CD14-positive monocyte (primary cell): ENCODE measurements around the gene NCK1. TPM values are rescaled to one million over a fixed set of nuclear protein-coding genes. Genes with fewer than 3 reads are reported as not detected.
A peak's percentile ranks its signal among the peaks of the same experiment; 100 is the strongest.

Experiments used
- DNase-seq, 3 donors: peaks; one replicate each; pipeline ENCODE4 v3.0.0-alpha.2; 2011 to 2022
- H2AFZ ChIP-seq: 2 replicates; pipeline ENCODE4 v1.6.0; 2012; ENCODE audit warnings: mild to moderate bottlenecking, low read depth, low read length, inconsistent platforms; ENCODE audit not compliant: insufficient read depth, poor library complexity, severe bottlenecking
- H3K27ac ChIP-seq, 2 donors: 1 replicate in 1 of 2; 2 replicates in 1 of 2; pipeline ENCODE4 v1.5.1; 2012 to 2013; ENCODE audit warnings: low read length in 2 of 2, control low read depth in 1 of 2, inconsistent platforms in 1 of 2, low read depth in 1 of 2, mild to moderate bottlenecking in 1 of 2
- H3K27me3 ChIP-seq, 2 donors: one replicate each; pipeline versions ENCODE4 v1.6.0 to v1.6.1; 2011 to 2013; ENCODE audit warnings: low read length in 2 of 2; ENCODE audit not compliant: control insufficient read depth in 2 of 2, insufficient read depth in 2 of 2
- H3K36me3 ChIP-seq, 2 donors: replicated peaks in 1 of 2; 1 replicate in 1 of 2; 2 replicates in 1 of 2; pipeline versions ENCODE4 v1.5.1 to v1.6.1; 2012 to 2013; ENCODE audit warnings: low read length in 2 of 2, control low read depth in 1 of 2, inconsistent platforms in 1 of 2, mild to moderate bottlenecking in 1 of 2; ENCODE audit not compliant: insufficient read depth in 2 of 2, control insufficient read depth in 1 of 2
- H3K4me1 ChIP-seq, 2 donors: 1 replicate in 1 of 2; 2 replicates in 1 of 2; pipeline versions ENCODE4 v1.5.1 to v1.6.1; 2012 to 2013; ENCODE audit warnings: low read length in 2 of 2, control low read depth in 1 of 2, inconsistent platforms in 1 of 2, mild to moderate bottlenecking in 1 of 2, moderate library complexity in 1 of 2; ENCODE audit not compliant: insufficient read depth in 2 of 2, control insufficient read depth in 1 of 2
- H3K4me2 ChIP-seq: replicated peaks from 2 replicates; pipeline ENCODE3; 2012; ENCODE audit warnings: low read length, moderate library complexity, mild to moderate bottlenecking; ENCODE audit not compliant: poor library complexity, severe bottlenecking; ENCODE audit errors: extremely low read depth
- H3K4me3 ChIP-seq, 3 experiments: fragments of 200-600 bp in 1 of 3; sonication (generic) in 1 of 3; replicated peaks in 1 of 3; 1 replicate in 2 of 3; 2 replicates in 1 of 3; pipeline ENCODE4 v1.5.1; 2011 to 2013; ENCODE audit warnings: low read length in 3 of 3, mild to moderate bottlenecking in 3 of 3, control low read depth in 2 of 3, low read depth in 2 of 3, inconsistent platforms in 1 of 3, moderate library complexity in 1 of 3
- H3K79me2 ChIP-seq: 2 replicates; pipeline ENCODE4 v1.6.0; 2012; ENCODE audit warnings: mild to moderate bottlenecking, control low read depth, inconsistent platforms, low read length, moderate library complexity; ENCODE audit not compliant: insufficient read depth
- H3K9ac ChIP-seq: 2 replicates; pipeline ENCODE4 v1.6.0; 2017; ENCODE audit warnings: low read length, mild to moderate bottlenecking; ENCODE audit not compliant: insufficient read depth, poor library complexity, severe bottlenecking
- H3K9me3 ChIP-seq, 2 donors: replicated peaks in 1 of 2; 1 replicate in 1 of 2; 2 replicates in 1 of 2; pipeline versions ENCODE4 v1.5.1 to v1.6.1; 2012 to 2013; ENCODE audit warnings: low read length in 2 of 2, control low read depth in 1 of 2; ENCODE audit not compliant: control insufficient read depth in 1 of 2, insufficient read depth in 1 of 2
- H4K20me1 ChIP-seq: 2 replicates; pipeline ENCODE4 v1.6.0; 2012; ENCODE audit warnings: mild to moderate bottlenecking, low read length, control low read depth, moderate library complexity; ENCODE audit not compliant: insufficient read depth
- H3K27ac Mint-ChIP-seq, 7 donors: one replicate each; pipeline ENCODE4 v1.8.0; 2020; ENCODE audit warnings: mild to moderate bottlenecking in 7 of 7, mixed read lengths in 7 of 7, moderate library complexity in 6 of 7, inconsistent platforms in 2 of 7
- H3K27me3 Mint-ChIP-seq, 3 donors: one replicate each; pipeline ENCODE4 v1.8.0; 2021 to 2022; ENCODE audit warnings: low read depth in 3 of 3, mild to moderate bottlenecking in 3 of 3, mixed read lengths in 3 of 3, moderate library complexity in 3 of 3, inconsistent platforms in 1 of 3
- H3K36me3 Mint-ChIP-seq, 2 donors: one replicate each; pipeline ENCODE4 v1.8.0; 2020; ENCODE audit warnings: mixed read lengths in 2 of 2, inconsistent platforms in 1 of 2, mild to moderate bottlenecking in 1 of 2
- H3K4me1 Mint-ChIP-seq: one replicate; pipeline ENCODE4 v1.8.0; 2020; ENCODE audit warnings: mild to moderate bottlenecking, mixed read lengths
- H3K4me3 Mint-ChIP-seq, 2 donors: one replicate each; pipeline ENCODE4 v1.8.0; 2020; ENCODE audit warnings: mild to moderate bottlenecking in 2 of 2, mixed read lengths in 2 of 2, moderate library complexity in 1 of 2
- H3K9me3 Mint-ChIP-seq, 7 donors: one replicate each; pipeline ENCODE4 v1.8.0; 2020 to 2022; ENCODE audit warnings: mixed read lengths in 7 of 7, mild to moderate bottlenecking in 6 of 7, moderate library complexity in 6 of 7, inconsistent platforms in 2 of 7
- CTCF ChIP-seq: fragments of 200-600 bp; IDR thresholded peaks from one replicate; pipeline ENCODE4 v1.8.0; 2022; ENCODE audit warnings: antibody characterized with exemption, mild to moderate bottlenecking
- WGBS: methylation state at CpG from one replicate; pipeline ENCODE4 v1.1.5; 2013; ENCODE audit warnings: missing lambda C conversion rate; ENCODE audit not compliant: insufficient coverage; 5-methylcytosine and 5-hydroxymethylcytosine counted together
- intact Hi-C, 2 donors: fragments of 100-400 bp; cut with micrococcal nuclease; formaldehyde crosslinking; loops; one replicate each; pipeline versions ENCODE4 v1.15.0 to v1.15.1; 2023
- polyA plus RNA-seq, 3 donors: library from polyadenylated mRNA; depleted of rRNA in 1 of 3; unstranded in 2 of 3; stranded (reverse) in 1 of 3; fragments of 300-500 nt in 2 of 3; fragments of >200 nt in 1 of 3; fragmentation: Illumina TruSeq in 2 of 3; gene quantifications; 1 replicate in 2 of 3; 2 replicates in 1 of 3; pipeline ENCODE4 v1.2.3, GENCODE V29; 2012 to 2021

NCK1 gene
- polyA plus RNA-seq, 3 donors, result 20.4 to 28.8 (median 22.8) TPM

- H2AFZ ChIP-seq, result no peak overlapping the region
- no peaks in the 10 kb centered on the region for H3K9me3 ChIP-seq
- Mint-ChIP-seq H3K27me3 (no peaks in the 10 kb centered on the region), H3K9me3 (no peaks in the 10 kb centered on the region), H3K4me1 (peaks cover 28% of the 10 kb centered on the region), H3K36me3 (peaks cover 22 to 24% of the 10 kb centered on the region in 2 donors), H3K27ac (no peak overlapping the region), H3K4me3 (no peak overlapping the region)
- no peak overlapping the region for H3K4me3 ChIP-seq
- H3K79me2 ChIP-seq, result peaks cover 6% of the 10 kb centered on the region
- peaks cover 13 to 27% of the 10 kb centered on the region in 2 donors for H3K4me1 ChIP-seq
- no peak overlapping the region for H3K4me2 ChIP-seq
- H4K20me1 ChIP-seq, result peaks cover 11% of the 10 kb centered on the region
- intact Hi-C loops, result no loop called here
- no peak overlapping the region for H3K27ac ChIP-seq
- peak in 1 of 3 donors; percentile 4 for DNase-seq
- no peak for TF ChIP-seq CTCF
- peaks cover 9 to 24% of the 10 kb centered on the region in 2 donors for H3K36me3 ChIP-seq
- H3K27me3 ChIP-seq, result no peaks in the 10 kb centered on the region
- H3K9ac ChIP-seq, result no peak overlapping the region
Observed at GRCh38 chr3:136949146-136949545, 87.1 kb downstream of the NCK1 start.

GRCh38 chr3:136949708-136950107, 87.7 kb downstream of the NCK1 start:
- WGBS, result no CpG with 5 or more reads among the region's 2 CpGs
- DNase-seq, result no peak
- intact Hi-C loops, result no loop called here
- H3K4me3 Mint-ChIP-seq, result no peak overlapping the region
- TF ChIP-seq CTCF, result no peak
- no peak overlapping the region for H3K27ac Mint-ChIP-seq
- no peak overlapping the region for H3K4me3 ChIP-seq
- no peak overlapping the region for H2AFZ ChIP-seq
- peaks cover 1% of the 10 kb centered on the region for H3K79me2 ChIP-seq
- H3K4me2 ChIP-seq, result no peak overlapping the region
- no peaks in the 10 kb centered on the region for H3K27me3 ChIP-seq
- peak overlapping the region in 1 of 2 donors; percentile 50 for H3K27ac ChIP-seq
- H3K36me3 Mint-ChIP-seq, result peaks cover 20 to 24% of the 10 kb centered on the region in 2 donors
- peaks cover 13 to 32% of the 10 kb centered on the region in 2 donors for H3K4me1 ChIP-seq
- H3K4me1 Mint-ChIP-seq, result peaks cover 33% of the 10 kb centered on the region
- H3K27me3 Mint-ChIP-seq, result no peaks in the 10 kb centered on the region
- H3K9me3 Mint-ChIP-seq, result no peaks in the 10 kb centered on the region
- H3K9me3 ChIP-seq, result no peaks in the 10 kb centered on the region
- peaks cover 9 to 24% of the 10 kb centered on the region in 2 donors for H3K36me3 ChIP-seq
- no peak overlapping the region for H3K9ac ChIP-seq
- peaks cover 5% of the 10 kb centered on the region for H4K20me1 ChIP-seq
